IMR-90 (cell line): Measurements from ENCODE around the gene KCNMB2.

Experiments
- BHLHE40 ChIP-seq: fragments of 150-350 bp; IDR thresholded peaks from 2 replicates; pipeline ENCODE4 v1.6.1; 2016; ENCODE audit warnings: mild to moderate bottlenecking, low read depth, low read length
- FOS ChIP-seq: fragments of 150-350 bp; IDR thresholded peaks from 2 replicates; pipeline ENCODE4 v1.6.1; 2016; ENCODE audit warnings: low read depth, low read length
- POLR2A ChIP-seq: IDR thresholded peaks from 2 replicates; pipeline ENCODE4 v1.6.1; 2012; ENCODE audit warnings: mild to moderate bottlenecking, low read depth, low read length
- SMC3 ChIP-seq: fragments of 150-350 bp; IDR thresholded peaks from 2 replicates; pipeline ENCODE4 v1.6.1; 2016; ENCODE audit warnings: low read depth, mild to moderate bottlenecking, antibody characterized with exemption, low read length, moderate library complexity
- TF ChIP-seq, protein P1 (sequence below): conservative IDR thresholded peaks from 2 replicates; pipeline ENCODE4 v1.5.1; 2012; ENCODE audit warnings: mild to moderate bottlenecking, low read depth, low read length, improper control_type of control experiment
- TF ChIP-seq, protein P2 (sequence below): fragments of 150-350 bp; IDR thresholded peaks from 2 replicates; pipeline ENCODE4 v1.6.1; 2016; ENCODE audit warnings: low read depth, mild to moderate bottlenecking, low read length, moderate library complexity, borderline replicate concordance

DNA sequence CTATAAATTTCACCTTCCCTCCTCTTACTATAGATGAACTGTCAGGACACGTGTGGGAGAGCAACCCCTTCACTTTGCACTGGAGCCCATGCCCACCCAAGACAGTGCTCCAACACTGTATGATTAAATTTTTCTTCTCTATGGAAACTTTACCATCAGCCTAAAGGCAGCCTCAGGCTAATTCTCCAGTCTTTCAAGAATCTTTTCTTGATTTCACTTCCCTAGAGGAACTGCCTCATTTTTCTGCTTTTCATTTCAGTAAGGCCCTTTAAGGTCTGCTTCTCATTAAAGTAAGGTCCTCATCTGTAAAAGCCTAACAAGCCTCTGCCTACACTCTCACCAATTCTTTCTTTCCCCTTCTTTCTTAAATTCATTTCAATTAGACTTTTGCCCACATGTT lies 137.3 kb downstream of the KCNMB2 start:
- TF ChIP-seq, protein P1, sequence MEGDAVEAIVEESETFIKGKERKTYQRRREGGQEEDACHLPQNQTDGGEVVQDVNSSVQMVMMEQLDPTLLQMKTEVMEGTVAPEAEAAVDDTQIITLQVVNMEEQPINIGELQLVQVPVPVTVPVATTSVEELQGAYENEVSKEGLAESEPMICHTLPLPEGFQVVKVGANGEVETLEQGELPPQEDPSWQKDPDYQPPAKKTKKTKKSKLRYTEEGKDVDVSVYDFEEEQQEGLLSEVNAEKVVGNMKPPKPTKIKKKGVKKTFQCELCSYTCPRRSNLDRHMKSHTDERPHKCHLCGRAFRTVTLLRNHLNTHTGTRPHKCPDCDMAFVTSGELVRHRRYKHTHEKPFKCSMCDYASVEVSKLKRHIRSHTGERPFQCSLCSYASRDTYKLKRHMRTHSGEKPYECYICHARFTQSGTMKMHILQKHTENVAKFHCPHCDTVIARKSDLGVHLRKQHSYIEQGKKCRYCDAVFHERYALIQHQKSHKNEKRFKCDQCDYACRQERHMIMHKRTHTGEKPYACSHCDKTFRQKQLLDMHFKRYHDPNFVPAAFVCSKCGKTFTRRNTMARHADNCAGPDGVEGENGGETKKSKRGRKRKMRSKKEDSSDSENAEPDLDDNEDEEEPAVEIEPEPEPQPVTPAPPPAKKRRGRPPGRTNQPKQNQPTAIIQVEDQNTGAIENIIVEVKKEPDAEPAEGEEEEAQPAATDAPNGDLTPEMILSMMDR: no peak
- TF ChIP-seq POLR2A (no peak), SMC3 (no peak), BHLHE40 (no peak), FOS (no peak)
- TF ChIP-seq, protein P2, sequence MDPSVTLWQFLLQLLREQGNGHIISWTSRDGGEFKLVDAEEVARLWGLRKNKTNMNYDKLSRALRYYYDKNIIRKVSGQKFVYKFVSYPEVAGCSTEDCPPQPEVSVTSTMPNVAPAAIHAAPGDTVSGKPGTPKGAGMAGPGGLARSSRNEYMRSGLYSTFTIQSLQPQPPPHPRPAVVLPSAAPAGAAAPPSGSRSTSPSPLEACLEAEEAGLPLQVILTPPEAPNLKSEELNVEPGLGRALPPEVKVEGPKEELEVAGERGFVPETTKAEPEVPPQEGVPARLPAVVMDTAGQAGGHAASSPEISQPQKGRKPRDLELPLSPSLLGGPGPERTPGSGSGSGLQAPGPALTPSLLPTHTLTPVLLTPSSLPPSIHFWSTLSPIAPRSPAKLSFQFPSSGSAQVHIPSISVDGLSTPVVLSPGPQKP: no peak
